CD14-positive monocyte (primary cell): ENCODE results near the gene SLC12A7. TPM values are rescaled to one million over a fixed set of nuclear protein-coding genes. Genes with fewer than 3 reads are reported as not detected.

Experiments used
- DNase-seq, 3 donors: peaks; one replicate each; pipeline ENCODE4 v3.0.0-alpha.2; 2011 to 2022
- H2AFZ ChIP-seq: 2 replicates; pipeline ENCODE4 v1.6.0; 2012; ENCODE audit warnings: mild to moderate bottlenecking, low read depth, low read length, inconsistent platforms; ENCODE audit not compliant: insufficient read depth, poor library complexity, severe bottlenecking
- H3K27ac ChIP-seq, 2 donors: 1 replicate in 1 of 2; 2 replicates in 1 of 2; pipeline ENCODE4 v1.5.1; 2012 to 2013; ENCODE audit warnings: low read length in 2 of 2, control low read depth in 1 of 2, inconsistent platforms in 1 of 2, low read depth in 1 of 2, mild to moderate bottlenecking in 1 of 2
- H3K27me3 ChIP-seq, 2 donors: one replicate each; pipeline versions ENCODE4 v1.6.0 to v1.6.1; 2011 to 2013; ENCODE audit warnings: low read length in 2 of 2; ENCODE audit not compliant: control insufficient read depth in 2 of 2, insufficient read depth in 2 of 2
- H3K36me3 ChIP-seq, 2 donors: replicated peaks in 1 of 2; 1 replicate in 1 of 2; 2 replicates in 1 of 2; pipeline versions ENCODE4 v1.5.1 to v1.6.1; 2012 to 2013; ENCODE audit warnings: low read length in 2 of 2, control low read depth in 1 of 2, inconsistent platforms in 1 of 2, mild to moderate bottlenecking in 1 of 2; ENCODE audit not compliant: insufficient read depth in 2 of 2, control insufficient read depth in 1 of 2
- H3K4me1 ChIP-seq, 2 donors: 1 replicate in 1 of 2; 2 replicates in 1 of 2; pipeline versions ENCODE4 v1.5.1 to v1.6.1; 2012 to 2013; ENCODE audit warnings: low read length in 2 of 2, control low read depth in 1 of 2, inconsistent platforms in 1 of 2, mild to moderate bottlenecking in 1 of 2, moderate library complexity in 1 of 2; ENCODE audit not compliant: insufficient read depth in 2 of 2, control insufficient read depth in 1 of 2
- H3K4me2 ChIP-seq: replicated peaks from 2 replicates; pipeline ENCODE3; 2012; ENCODE audit warnings: low read length, moderate library complexity, mild to moderate bottlenecking; ENCODE audit not compliant: poor library complexity, severe bottlenecking; ENCODE audit errors: extremely low read depth
- H3K4me3 ChIP-seq, 3 experiments: fragments of 200-600 bp in 1 of 3; sonication (generic) in 1 of 3; replicated peaks in 1 of 3; 1 replicate in 2 of 3; 2 replicates in 1 of 3; pipeline ENCODE4 v1.5.1; 2011 to 2013; ENCODE audit warnings: low read length in 3 of 3, mild to moderate bottlenecking in 3 of 3, control low read depth in 2 of 3, low read depth in 2 of 3, inconsistent platforms in 1 of 3, moderate library complexity in 1 of 3
- H3K79me2 ChIP-seq: 2 replicates; pipeline ENCODE4 v1.6.0; 2012; ENCODE audit warnings: mild to moderate bottlenecking, control low read depth, inconsistent platforms, low read length, moderate library complexity; ENCODE audit not compliant: insufficient read depth
- H3K9ac ChIP-seq: 2 replicates; pipeline ENCODE4 v1.6.0; 2017; ENCODE audit warnings: low read length, mild to moderate bottlenecking; ENCODE audit not compliant: insufficient read depth, poor library complexity, severe bottlenecking
- H3K9me3 ChIP-seq, 2 donors: replicated peaks in 1 of 2; 1 replicate in 1 of 2; 2 replicates in 1 of 2; pipeline versions ENCODE4 v1.5.1 to v1.6.1; 2012 to 2013; ENCODE audit warnings: low read length in 2 of 2, control low read depth in 1 of 2; ENCODE audit not compliant: control insufficient read depth in 1 of 2, insufficient read depth in 1 of 2
- H4K20me1 ChIP-seq: 2 replicates; pipeline ENCODE4 v1.6.0; 2012; ENCODE audit warnings: mild to moderate bottlenecking, low read length, control low read depth, moderate library complexity; ENCODE audit not compliant: insufficient read depth
- H3K27ac Mint-ChIP-seq, 7 donors: one replicate each; pipeline ENCODE4 v1.8.0; 2020; ENCODE audit warnings: mild to moderate bottlenecking in 7 of 7, mixed read lengths in 7 of 7, moderate library complexity in 6 of 7, inconsistent platforms in 2 of 7
- H3K27me3 Mint-ChIP-seq, 3 donors: one replicate each; pipeline ENCODE4 v1.8.0; 2021 to 2022; ENCODE audit warnings: low read depth in 3 of 3, mild to moderate bottlenecking in 3 of 3, mixed read lengths in 3 of 3, moderate library complexity in 3 of 3, inconsistent platforms in 1 of 3
- H3K36me3 Mint-ChIP-seq, 2 donors: one replicate each; pipeline ENCODE4 v1.8.0; 2020; ENCODE audit warnings: mixed read lengths in 2 of 2, inconsistent platforms in 1 of 2, mild to moderate bottlenecking in 1 of 2
- H3K4me1 Mint-ChIP-seq: one replicate; pipeline ENCODE4 v1.8.0; 2020; ENCODE audit warnings: mild to moderate bottlenecking, mixed read lengths
- H3K4me3 Mint-ChIP-seq, 2 donors: one replicate each; pipeline ENCODE4 v1.8.0; 2020; ENCODE audit warnings: mild to moderate bottlenecking in 2 of 2, mixed read lengths in 2 of 2, moderate library complexity in 1 of 2
- H3K9me3 Mint-ChIP-seq, 7 donors: one replicate each; pipeline ENCODE4 v1.8.0; 2020 to 2022; ENCODE audit warnings: mixed read lengths in 7 of 7, mild to moderate bottlenecking in 6 of 7, moderate library complexity in 6 of 7, inconsistent platforms in 2 of 7
- WGBS: methylation state at CpG from one replicate; pipeline ENCODE4 v1.1.5; 2013; ENCODE audit warnings: missing lambda C conversion rate; ENCODE audit not compliant: insufficient coverage; 5-methylcytosine and 5-hydroxymethylcytosine counted together
- intact Hi-C, 2 donors: fragments of 100-400 bp; cut with micrococcal nuclease; formaldehyde crosslinking; loops; one replicate each; pipeline versions ENCODE4 v1.15.0 to v1.15.1; 2023
- polyA plus RNA-seq, 3 donors: library from polyadenylated mRNA; depleted of rRNA in 1 of 3; unstranded in 2 of 3; stranded (reverse) in 1 of 3; fragments of 300-500 nt in 2 of 3; fragments of >200 nt in 1 of 3; fragmentation: Illumina TruSeq in 2 of 3; gene quantifications; 1 replicate in 2 of 3; 2 replicates in 1 of 3; pipeline ENCODE4 v1.2.3, GENCODE V29; 2012 to 2021
- TF ChIP-seq, protein P1 (sequence below): fragments of 200-600 bp; IDR thresholded peaks from one replicate; pipeline ENCODE4 v1.8.0; 2022; ENCODE audit warnings: antibody characterized with exemption, mild to moderate bottlenecking

SLC12A7 gene
- polyA plus RNA-seq, 3 donors = 8.2 to 31.2 (median 12.5) TPM

DNA sequence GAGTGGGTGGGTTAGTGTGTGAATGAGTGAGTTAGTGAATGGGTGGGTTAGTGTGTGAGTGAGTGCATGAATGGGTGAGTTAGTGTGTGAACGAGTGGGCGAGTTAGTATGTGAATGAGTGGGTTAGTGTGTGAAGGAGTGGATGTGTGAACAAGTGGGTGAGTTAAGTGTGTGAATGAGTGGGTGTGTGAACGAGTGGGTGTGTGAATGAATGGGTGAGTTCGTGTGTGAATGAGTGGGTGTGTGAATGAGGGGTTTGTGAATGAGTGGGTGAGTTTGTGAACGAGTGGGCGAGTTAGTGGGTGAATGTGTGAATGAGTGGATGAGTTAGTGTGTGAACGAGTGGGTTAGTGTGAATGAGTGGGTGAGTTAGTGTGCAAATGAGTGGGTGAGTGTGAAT lies 69.2 kb downstream of the SLC12A7 start:
- Mint-ChIP-seq H3K36me3 (no peaks in the 10 kb centered on the region), H3K4me1 (no peaks in the 10 kb centered on the region), H3K27ac (no peak overlapping the region), H3K9me3 (peaks cover 6 to 57% (median 15%) of the 10 kb centered on the region in 7 donors), H3K27me3 (peaks cover 0 to 4% (median 2%) of the 10 kb centered on the region in 3 donors), H3K4me3 (no peak overlapping the region)
- Histone ChIP-seq H3K79me2 (no peaks in the 10 kb centered on the region), H3K27me3 (no peaks in the 10 kb centered on the region), H3K4me3 (no peak overlapping the region), H3K9me3 (peaks cover 0 to 22% of the 10 kb centered on the region in 2 donors), H4K20me1 (no peaks in the 10 kb centered on the region), H3K9ac (no peak overlapping the region), H3K27ac (no peak overlapping the region), H3K36me3 (no peaks in the 10 kb centered on the region), H2AFZ (no peak overlapping the region), H3K4me2 (no peak overlapping the region), H3K4me1 (no peaks in the 10 kb centered on the region)
- TF ChIP-seq, protein P1, sequence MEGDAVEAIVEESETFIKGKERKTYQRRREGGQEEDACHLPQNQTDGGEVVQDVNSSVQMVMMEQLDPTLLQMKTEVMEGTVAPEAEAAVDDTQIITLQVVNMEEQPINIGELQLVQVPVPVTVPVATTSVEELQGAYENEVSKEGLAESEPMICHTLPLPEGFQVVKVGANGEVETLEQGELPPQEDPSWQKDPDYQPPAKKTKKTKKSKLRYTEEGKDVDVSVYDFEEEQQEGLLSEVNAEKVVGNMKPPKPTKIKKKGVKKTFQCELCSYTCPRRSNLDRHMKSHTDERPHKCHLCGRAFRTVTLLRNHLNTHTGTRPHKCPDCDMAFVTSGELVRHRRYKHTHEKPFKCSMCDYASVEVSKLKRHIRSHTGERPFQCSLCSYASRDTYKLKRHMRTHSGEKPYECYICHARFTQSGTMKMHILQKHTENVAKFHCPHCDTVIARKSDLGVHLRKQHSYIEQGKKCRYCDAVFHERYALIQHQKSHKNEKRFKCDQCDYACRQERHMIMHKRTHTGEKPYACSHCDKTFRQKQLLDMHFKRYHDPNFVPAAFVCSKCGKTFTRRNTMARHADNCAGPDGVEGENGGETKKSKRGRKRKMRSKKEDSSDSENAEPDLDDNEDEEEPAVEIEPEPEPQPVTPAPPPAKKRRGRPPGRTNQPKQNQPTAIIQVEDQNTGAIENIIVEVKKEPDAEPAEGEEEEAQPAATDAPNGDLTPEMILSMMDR = no peak
- DNase-seq = no peak
- WGBS = 93% methylated on average over 7 of the region's 7 CpGs
- intact Hi-C loops = no loop called here

DNA sequence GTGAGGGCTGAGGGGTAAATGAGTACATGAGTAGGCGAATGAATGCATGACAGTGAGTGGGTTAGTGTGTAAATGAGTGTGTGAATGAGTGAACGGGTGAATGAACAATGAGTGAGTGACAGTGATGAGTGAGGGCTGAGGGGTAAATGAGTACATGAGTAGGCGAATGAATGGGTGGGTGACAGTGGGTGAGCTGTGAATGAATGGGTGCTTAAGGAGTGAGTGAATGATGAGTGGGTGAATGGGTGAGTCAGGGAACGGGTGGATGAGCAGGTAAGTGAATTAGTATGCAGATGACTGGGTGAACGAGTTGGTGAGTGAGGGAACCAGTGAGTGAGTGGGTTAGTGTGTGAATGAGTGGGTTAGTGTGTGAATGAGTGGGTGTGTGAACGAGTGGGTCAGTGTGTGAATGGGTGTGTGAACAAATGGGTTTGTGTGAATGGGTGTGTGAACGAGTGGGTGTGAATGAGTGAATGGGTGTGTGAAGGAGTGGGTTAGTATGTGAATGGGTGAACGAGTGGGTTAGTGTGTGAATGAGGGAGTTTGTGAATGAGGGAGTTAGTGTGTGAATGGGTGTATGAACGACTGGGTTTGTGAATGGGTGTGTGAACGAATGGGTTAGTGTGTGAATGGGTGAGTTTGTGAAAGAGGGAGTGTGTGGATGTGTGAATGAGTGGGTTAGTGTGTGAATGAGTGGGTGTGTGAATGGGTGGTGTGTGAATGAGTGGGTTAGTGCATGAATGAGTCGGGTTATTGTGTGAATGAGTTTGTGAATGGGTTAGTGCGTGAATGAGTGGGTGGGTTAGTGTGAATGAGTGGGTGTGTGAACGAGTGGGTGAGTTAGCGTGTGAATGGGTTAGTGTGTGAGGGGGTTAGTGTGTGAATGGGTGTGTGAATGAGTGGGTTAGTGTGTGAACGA lies 70.4 kb downstream of the SLC12A7 start:
- Histone ChIP-seq H3K79me2 (no peaks in the 10 kb centered on the region), H3K4me3 (no peak overlapping the region), H3K9ac (no peak overlapping the region), H3K4me2 (no peak overlapping the region), H3K27me3 (no peaks in the 10 kb centered on the region), H3K36me3 (no peaks in the 10 kb centered on the region), H3K4me1 (no peaks in the 10 kb centered on the region), H2AFZ (no peak overlapping the region), H3K9me3 (peaks cover 0 to 17% of the 10 kb centered on the region in 2 donors), H4K20me1 (no peaks in the 10 kb centered on the region), H3K27ac (no peak overlapping the region)
- H3K36me3 Mint-ChIP-seq = no peaks in the 10 kb centered on the region
- peaks cover 0 to 4% (median 3%) of the 10 kb centered on the region in 3 donors for H3K27me3 Mint-ChIP-seq
- intact Hi-C loops = no loop called here
- H3K27ac Mint-ChIP-seq = no peak overlapping the region
- H3K4me1 Mint-ChIP-seq = no peaks in the 10 kb centered on the region
- no peak for DNase-seq
- no peak overlapping the region for H3K4me3 Mint-ChIP-seq
- TF ChIP-seq, protein P1 = no peak
- H3K9me3 Mint-ChIP-seq = peaks cover 5 to 46% (median 12%) of the 10 kb centered on the region in 7 donors
- 85% methylated on average over 15 of the region's 15 CpGs for WGBS
